Measurements from ENCODE around the gene GGCT. TPM values are rescaled to one million over a fixed set of nuclear protein-coding genes. Genes with fewer than 3 reads are reported as not detected.
"Not testable (repeated sequence)": the region's sequence is repeated elsewhere in the genome, so short reads cannot be mapped to it uniquely, and the experiment has no call there.

Gene GGCT
- total RNA-seq, 1 donor from 2014 or later, result 23.2 TPM

- DNase-seq (ENCODE audit: low spot score in 2 of 2); FAIRE-seq: not testable (repeated sequence)
Observed at GRCh38 chr7:30481416-30481815, 23.2 kb downstream of the GGCT start.

GRCh38 chr7:30479202-30480120 lies 25.2 kb downstream of the GGCT start:
- no peak for DNase-seq (ENCODE audit: low spot score in 2 of 2)
- FAIRE-seq, result no peak

- DNase-seq (ENCODE audit: low spot score in 2 of 2), result peak; percentile 68 to 73
- no peak for FAIRE-seq
Observed at GRCh38 chr7:30478349-30479201, 26.1 kb downstream of the GGCT start, which contains the start of gene NOD1. TSS of gene NOD1 (minus strand) at chr7:30478784. CDS start at chr7:30456921, 21,863 bp downstream.

GRCh38 chr7:30476459-30477145 lies 28.0 kb downstream of the GGCT start:
- FAIRE-seq, result no peak
- DNase-seq (ENCODE audit: low spot score in 2 of 2), result no peak

- FAIRE-seq (no peak), DNase-seq (ENCODE audit: low spot score in 2 of 2) (no peak)
Observed at GRCh38 chr7:30475580-30475979, 29.0 kb downstream of the GGCT start.

- FAIRE-seq (no peak), DNase-seq (ENCODE audit: low spot score in 2 of 2) (no peak)
Observed at GRCh38 chr7:30474893-30475292, 29.7 kb downstream of the GGCT start.

GRCh38 chr7:30474485-30474884 lies 30.1 kb downstream of the GGCT start:
- DNase-seq (ENCODE audit: low spot score in 2 of 2), result no peak
- FAIRE-seq, result no peak

- FAIRE-seq (no peak), DNase-seq (ENCODE audit: low spot score in 2 of 2) (no peak)
Observed at GRCh38 chr7:30473903-30474302, 30.7 kb downstream of the GGCT start.

GRCh38 chr7:30472784-30473775 lies 31.5 kb downstream of the GGCT start:
- DNase-seq (ENCODE audit: low spot score in 2 of 2) (no peak), FAIRE-seq (no peak)

- no peak for DNase-seq (ENCODE audit: low spot score in 2 of 2)
- no peak for FAIRE-seq
Observed at GRCh38 chr7:30472081-30472783, 32.4 kb downstream of the GGCT start.

GRCh38 chr7:30471205-30471604 lies 33.4 kb downstream of the GGCT start:
- no peak for FAIRE-seq

GRCh38 chr7:30470771-30471170 lies 33.9 kb downstream of the GGCT start:
- DNase-seq (ENCODE audit: low spot score in 2 of 2) (no peak), FAIRE-seq (no peak)

More at GRCh38 chr7:30471205-30471604, 33.4 kb downstream of the GGCT start:
- no peak for DNase-seq (ENCODE audit: low spot score in 2 of 2)

GRCh38 chr7:30470163-30470770 lies 34.4 kb downstream of the GGCT start:
- no peak for FAIRE-seq
- no peak for DNase-seq (ENCODE audit: low spot score in 2 of 2)

GRCh38 chr7:30469303-30469702 lies 35.3 kb downstream of the GGCT start:
- DNase-seq (ENCODE audit: low spot score in 2 of 2) (no peak), FAIRE-seq (no peak)

GRCh38 chr7:30468791-30469190 lies 35.8 kb downstream of the GGCT start:
- FAIRE-seq (no peak), DNase-seq (ENCODE audit: low spot score in 2 of 2) (no peak)

GRCh38 chr7:30468041-30468440 lies 36.6 kb downstream of the GGCT start:
- no peak for DNase-seq (ENCODE audit: low spot score in 2 of 2)
- no peak for FAIRE-seq

- FAIRE-seq (no peak), DNase-seq (ENCODE audit: low spot score in 2 of 2) (no peak)
Observed at GRCh38 chr7:30467271-30467670, 37.4 kb downstream of the GGCT start.

- FAIRE-seq, result no peak
- DNase-seq (ENCODE audit: low spot score in 2 of 2), result no peak
Observed at GRCh38 chr7:30466266-30466665, 38.4 kb downstream of the GGCT start.

Data from frontal cortex (tissue), 4 donors.